H9 (cell line): Measurements from ENCODE around the gene NR0B2. TPM values are rescaled to one million over a fixed set of nuclear protein-coding genes. Genes with fewer than 3 reads are reported as not detected.

Source experiments
- DNase-seq: peaks from one replicate; pipeline ENCODE4 v3.0.0-alpha.2; 2017
- H2AFZ ChIP-seq: one replicate; pipeline ENCODE4 v1.6.1; 2013; ENCODE audit warnings: mild to moderate bottlenecking, low read length, control low read depth, moderate library complexity
- H2AK5ac ChIP-seq: 2 replicates; pipeline ENCODE4 v1.6.1; 2013; ENCODE audit warnings: low read length, control low read depth, mixed read lengths; ENCODE audit not compliant: insufficient read length
- H2BK120ac ChIP-seq: one replicate; pipeline ENCODE4 v1.6.1; 2013; ENCODE audit warnings: low read depth, mild to moderate bottlenecking, low read length, control low read depth, inconsistent platforms; ENCODE audit not compliant: poor library complexity, severe bottlenecking
- H2BK12ac ChIP-seq: 2 replicates; pipeline ENCODE4 v1.6.1; 2013; ENCODE audit warnings: low read length, control low read depth, mixed read lengths, low read depth; ENCODE audit not compliant: insufficient read length
- H2BK15ac ChIP-seq: 2 replicates; pipeline ENCODE4 v1.6.1; 2013; ENCODE audit warnings: low read depth, low read length, control low read depth
- H2BK20ac ChIP-seq: one replicate; pipeline ENCODE4 v1.6.1; 2013; ENCODE audit warnings: low read depth, mild to moderate bottlenecking, low read length, control low read depth, inconsistent platforms; ENCODE audit not compliant: poor library complexity, severe bottlenecking
- H2BK5ac ChIP-seq: 2 replicates; pipeline ENCODE4 v1.6.1; 2013; ENCODE audit warnings: low read length, control low read depth, mixed read lengths; ENCODE audit not compliant: insufficient read length
- H3K14ac ChIP-seq: 2 replicates; pipeline ENCODE4 v1.6.1; 2013; ENCODE audit warnings: low read length, control low read depth; ENCODE audit not compliant: insufficient read depth
- H3K18ac ChIP-seq: 2 replicates; pipeline ENCODE4 v1.6.1; 2013; ENCODE audit warnings: low read depth, mild to moderate bottlenecking, mixed read lengths, low read length, control low read depth; ENCODE audit not compliant: insufficient read length
- H3K23ac ChIP-seq: 2 replicates; pipeline ENCODE4 v1.6.1; 2013; ENCODE audit warnings: low read length, control low read depth, mixed read lengths, low read depth; ENCODE audit not compliant: insufficient read length
- H3K23me2 ChIP-seq: 2 replicates; pipeline ENCODE4 v1.6.1; 2013; ENCODE audit warnings: low read depth, mild to moderate bottlenecking, mixed read lengths, low read length, control low read depth; ENCODE audit not compliant: insufficient read length, poor library complexity, severe bottlenecking
- H3K27ac ChIP-seq: 2 replicates; pipeline ENCODE4 v1.5.1; 2013; ENCODE audit warnings: low read length, control low read depth, mixed read lengths, low read depth; ENCODE audit not compliant: insufficient read length
- H3K27me3 ChIP-seq: 2 replicates; pipeline ENCODE4 v1.6.1; 2013; ENCODE audit warnings: low read length, control low read depth, inconsistent platforms; ENCODE audit not compliant: insufficient read depth
- H3K4ac ChIP-seq: 2 replicates; pipeline ENCODE4 v1.6.1; 2013; ENCODE audit warnings: low read depth, mild to moderate bottlenecking, control low read depth, inconsistent platforms, low read length, moderate library complexity
- H3K4me1 ChIP-seq: 2 replicates; pipeline ENCODE4 v1.6.1; 2013; ENCODE audit warnings: low read length, control low read depth, inconsistent platforms; ENCODE audit not compliant: insufficient read depth
- H3K4me2 ChIP-seq: 2 replicates; pipeline ENCODE4 v1.6.1; 2013; ENCODE audit warnings: low read length, control low read depth, mixed read lengths; ENCODE audit not compliant: insufficient read length, insufficient read depth
- H3K56ac ChIP-seq: 2 replicates; pipeline ENCODE4 v1.6.1; 2013; ENCODE audit warnings: low read depth, mild to moderate bottlenecking, mixed read lengths, low read length, control low read depth; ENCODE audit not compliant: insufficient read length
- H3K79me1 ChIP-seq: 2 replicates; pipeline ENCODE4 v1.6.1; 2013; ENCODE audit warnings: low read depth, mild to moderate bottlenecking, moderate library complexity, low read length, control low read depth, inconsistent platforms; ENCODE audit not compliant: insufficient read depth, poor library complexity, severe bottlenecking
- H3K79me2 ChIP-seq: 2 replicates; pipeline ENCODE4 v1.6.1; 2013; ENCODE audit warnings: low read length, control low read depth, inconsistent platforms; ENCODE audit not compliant: insufficient read depth
- H3K9ac ChIP-seq: 2 replicates; pipeline ENCODE4 v1.6.1; 2013; ENCODE audit warnings: low read length, control low read depth, mixed read lengths; ENCODE audit not compliant: insufficient read length; ENCODE audit errors: extremely low read depth
- H3K9me3 ChIP-seq: one replicate; pipeline ENCODE4 v1.6.1; 2013; ENCODE audit warnings: low read depth, low read length, inconsistent platforms; ENCODE audit not compliant: control insufficient read depth
- H3T11ph ChIP-seq: one replicate; pipeline ENCODE4 v1.6.1; 2013; ENCODE audit warnings: mild to moderate bottlenecking, low read length, control low read depth, inconsistent platforms
- H4K20me1 ChIP-seq: one replicate; pipeline ENCODE4 v1.6.1; 2013; ENCODE audit not compliant: control insufficient read depth, insufficient read length, insufficient read depth
- H4K5ac ChIP-seq: 2 replicates; pipeline ENCODE4 v1.6.1; 2013; ENCODE audit warnings: low read depth, mild to moderate bottlenecking, mixed read lengths, low read length, control low read depth; ENCODE audit not compliant: insufficient read length
- H4K8ac ChIP-seq: replicated peaks from 2 replicates; pipeline ENCODE4 v1.6.1; 2013; ENCODE audit warnings: low read length, control low read depth, mixed read lengths, low read depth; ENCODE audit not compliant: insufficient read length
- H4K91ac ChIP-seq: 2 replicates; pipeline ENCODE4 v1.6.1; 2013; ENCODE audit warnings: low read depth, mild to moderate bottlenecking, moderate library complexity, mixed read lengths, low read length, control low read depth; ENCODE audit not compliant: insufficient read length
- H3K27ac Mint-ChIP-seq, 3 experiments: 2 replicates in 2 of 3; 3 replicates in 1 of 3; pipeline ENCODE4 v1.8.0; 2020 to 2021; ENCODE audit warnings: mixed read lengths in 3 of 3, mild to moderate bottlenecking in 1 of 3, moderate library complexity in 1 of 3
- H3K27me3 Mint-ChIP-seq: 2 replicates; pipeline ENCODE4 v1.8.0; 2021; ENCODE audit warnings: low read depth, mild to moderate bottlenecking, moderate library complexity, mixed read lengths
- H3K36me3 Mint-ChIP-seq, 3 experiments: 2 replicates in 2 of 3; 3 replicates in 1 of 3; pipeline ENCODE4 v1.8.0; 2020 to 2021; ENCODE audit warnings: low read depth in 3 of 3, mixed read lengths in 3 of 3; ENCODE audit not compliant: insufficient read depth in 1 of 3
- H3K4me1 Mint-ChIP-seq, 2 experiments: 2 replicates each; pipeline ENCODE4 v1.8.0; 2020; ENCODE audit warnings: mixed read lengths in 2 of 2
- H3K4me3 Mint-ChIP-seq, 2 experiments: 2 replicates in 1 of 2; 3 replicates in 1 of 2; pipeline ENCODE4 v1.8.0; 2020 to 2021; ENCODE audit warnings: mild to moderate bottlenecking in 2 of 2, mixed read lengths in 2 of 2, moderate library complexity in 1 of 2
- H3K9me3 Mint-ChIP-seq, 2 experiments: 2 replicates in 1 of 2; 3 replicates in 1 of 2; pipeline ENCODE4 v1.8.0; 2020; ENCODE audit warnings: mild to moderate bottlenecking in 2 of 2, mixed read lengths in 2 of 2, moderate library complexity in 1 of 2
- CTCF ChIP-seq: fragments of 200-600 bp; sonication (generic); conservative IDR thresholded peaks from 3 replicates; pipeline ENCODE4 v1.8.0; 2021; ENCODE audit warnings: antibody characterized with exemption, mild to moderate bottlenecking
- WGBS: extraction: QIAGEN DNeasy Blood & Tissue Kit; methylation state at CpG from one replicate; pipeline ENCODE4 v1.1.7; 2013; ENCODE audit warnings: missing lambda C conversion rate, low lambda C conversion rate, mixed read lengths; ENCODE audit not compliant: insufficient read length; ENCODE audit errors: extremely low coverage; 5-methylcytosine and 5-hydroxymethylcytosine counted together
- total RNA-seq: library from RNA; stranded (reverse); gene quantifications from 2 replicates; pipeline ENCODE4 v1.2.1, GENCODE V29; 2021

The NR0B2 gene
- total RNA-seq, 1 experiment from 2014 or later: not detected

DNA sequence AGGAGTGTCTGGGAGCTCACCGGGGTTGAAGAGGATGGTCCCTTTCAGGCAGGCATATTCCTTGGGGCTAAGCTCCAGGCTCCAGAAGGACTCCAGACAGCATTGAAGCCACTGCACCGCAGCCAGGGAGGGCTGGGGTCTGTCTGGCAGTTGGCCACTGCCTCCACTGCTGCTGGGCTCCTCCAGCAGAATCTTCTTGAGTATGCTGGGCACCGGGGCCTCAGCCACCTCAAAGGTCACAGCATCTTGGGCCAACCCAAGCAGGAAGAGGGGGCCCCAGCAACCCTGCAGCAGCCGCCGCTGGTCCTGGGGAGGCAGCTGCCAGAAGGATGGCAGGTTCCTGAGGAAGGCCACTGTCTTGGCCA, 404 bp downstream of the NR0B2 start:
- H3K79me2 ChIP-seq: no peaks in the 10 kb centered on the region
- H2AFZ ChIP-seq: no peak overlapping the region
- H3K23me2 ChIP-seq: peaks cover 3% of the 10 kb centered on the region
- no peak overlapping the region for H2BK12ac ChIP-seq
- no peaks in the 10 kb centered on the region for H3K36me3 Mint-ChIP-seq
- DNase-seq: no peak
- H3K27ac Mint-ChIP-seq: no peak overlapping the region
- no peak overlapping the region for H4K8ac ChIP-seq
- H2AK5ac ChIP-seq: no peak overlapping the region
- H2BK120ac ChIP-seq: no peak overlapping the region
- H3K27me3 Mint-ChIP-seq: peaks cover 8% of the 10 kb centered on the region
- H3K4ac ChIP-seq: no peak overlapping the region
- H4K5ac ChIP-seq: no peak overlapping the region
- no peak overlapping the region for H3T11ph ChIP-seq
- no peaks in the 10 kb centered on the region for H3K27me3 ChIP-seq
- H3K18ac ChIP-seq: no peak overlapping the region
- H3K9me3 Mint-ChIP-seq: no peaks in the 10 kb centered on the region
- H4K91ac ChIP-seq: no peak overlapping the region
- H3K56ac ChIP-seq: no peak overlapping the region
- no peak overlapping the region for H2BK20ac ChIP-seq
- no CpG with 5 or more reads among the region's 5 CpGs for WGBS
- no peaks in the 10 kb centered on the region for H4K20me1 ChIP-seq
- no peak for TF ChIP-seq CTCF
- no peak overlapping the region for H3K4me3 Mint-ChIP-seq
- H3K4me1 ChIP-seq: no peaks in the 10 kb centered on the region
- H3K79me1 ChIP-seq: no peaks in the 10 kb centered on the region
- no peak overlapping the region for H3K23ac ChIP-seq
- H3K4me1 Mint-ChIP-seq: no peaks in the 10 kb centered on the region
- H3K9me3 ChIP-seq: no peaks in the 10 kb centered on the region
- H2BK15ac ChIP-seq: no peak overlapping the region
- no peak overlapping the region for H3K14ac ChIP-seq
- H3K9ac ChIP-seq: no peak overlapping the region
- no peak overlapping the region for H3K4me2 ChIP-seq
- no peak overlapping the region for H2BK5ac ChIP-seq
- no peak overlapping the region for H3K27ac ChIP-seq
